ENCODE results near the gene CENPT. TPM values are rescaled to one million over a fixed set of nuclear protein-coding genes. Genes with fewer than 3 reads are reported as not detected.

The CENPT gene
- total RNA-seq, 1 donor from 2014 or later, result 46.3 TPM

GRCh38 chr16:67782567-67783352, 64.7 kb downstream of the CENPT start:
- Mint-ChIP-seq H3K27me3 (ENCODE audit: unreplicated experiment) (no peaks in the 10 kb centered on the region), H3K4me1 (ENCODE audit: unreplicated experiment) (no peaks in the 10 kb centered on the region), H3K4me3 (ENCODE audit: unreplicated experiment) (no peak overlapping the region), H3K36me3 (ENCODE audit: unreplicated experiment) (peaks cover 6% of the 10 kb centered on the region), H3K27ac (ENCODE audit: unreplicated experiment) (no peak overlapping the region), H3K9me3 (ENCODE audit: unreplicated experiment) (no peaks in the 10 kb centered on the region)
- TF ChIP-seq, protein P1, sequence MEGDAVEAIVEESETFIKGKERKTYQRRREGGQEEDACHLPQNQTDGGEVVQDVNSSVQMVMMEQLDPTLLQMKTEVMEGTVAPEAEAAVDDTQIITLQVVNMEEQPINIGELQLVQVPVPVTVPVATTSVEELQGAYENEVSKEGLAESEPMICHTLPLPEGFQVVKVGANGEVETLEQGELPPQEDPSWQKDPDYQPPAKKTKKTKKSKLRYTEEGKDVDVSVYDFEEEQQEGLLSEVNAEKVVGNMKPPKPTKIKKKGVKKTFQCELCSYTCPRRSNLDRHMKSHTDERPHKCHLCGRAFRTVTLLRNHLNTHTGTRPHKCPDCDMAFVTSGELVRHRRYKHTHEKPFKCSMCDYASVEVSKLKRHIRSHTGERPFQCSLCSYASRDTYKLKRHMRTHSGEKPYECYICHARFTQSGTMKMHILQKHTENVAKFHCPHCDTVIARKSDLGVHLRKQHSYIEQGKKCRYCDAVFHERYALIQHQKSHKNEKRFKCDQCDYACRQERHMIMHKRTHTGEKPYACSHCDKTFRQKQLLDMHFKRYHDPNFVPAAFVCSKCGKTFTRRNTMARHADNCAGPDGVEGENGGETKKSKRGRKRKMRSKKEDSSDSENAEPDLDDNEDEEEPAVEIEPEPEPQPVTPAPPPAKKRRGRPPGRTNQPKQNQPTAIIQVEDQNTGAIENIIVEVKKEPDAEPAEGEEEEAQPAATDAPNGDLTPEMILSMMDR (IDR thresholded peaks at IDR 0.05), result no peak
- no peak for DNase-seq (ENCODE audit: extremely low spot score, unreplicated experiment)

DNA sequence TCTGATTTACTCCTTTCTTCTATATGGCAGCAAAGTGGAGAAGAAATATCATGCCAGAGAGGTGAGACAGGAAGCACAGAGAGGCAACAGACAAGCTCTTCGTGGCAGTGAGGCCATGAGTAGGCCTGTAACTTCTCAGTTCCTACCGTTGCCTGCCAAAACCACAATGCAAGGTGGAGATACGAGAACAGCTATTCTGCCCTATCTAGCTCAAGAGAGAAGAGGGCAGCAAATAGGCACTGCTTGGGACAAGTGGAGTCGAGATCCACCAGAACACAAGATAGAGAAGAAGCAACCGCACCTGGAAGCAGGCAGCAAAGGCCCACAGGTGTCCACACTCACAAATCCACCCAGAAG, 66.0 kb downstream of the CENPT start:
- no peak for DNase-seq (ENCODE audit: extremely low spot score, unreplicated experiment)
- Mint-ChIP-seq H3K4me1 (ENCODE audit: unreplicated experiment) (no peaks in the 10 kb centered on the region), H3K36me3 (ENCODE audit: unreplicated experiment) (peaks cover 6% of the 10 kb centered on the region), H3K27ac (ENCODE audit: unreplicated experiment) (no peak overlapping the region), H3K9me3 (ENCODE audit: unreplicated experiment) (no peaks in the 10 kb centered on the region), H3K27me3 (ENCODE audit: unreplicated experiment) (no peaks in the 10 kb centered on the region), H3K4me3 (ENCODE audit: unreplicated experiment) (no peak overlapping the region)
- TF ChIP-seq, protein P1 (IDR thresholded peaks at IDR 0.05), result no peak

- H3K36me3 Mint-ChIP-seq (ENCODE audit: unreplicated experiment), result peaks cover 6% of the 10 kb centered on the region
- H3K9me3 Mint-ChIP-seq (ENCODE audit: unreplicated experiment), result no peaks in the 10 kb centered on the region
- no peaks in the 10 kb centered on the region for H3K27me3 Mint-ChIP-seq (ENCODE audit: unreplicated experiment)
- H3K4me3 Mint-ChIP-seq (ENCODE audit: unreplicated experiment), result no peak overlapping the region
- no peak overlapping the region for H3K27ac Mint-ChIP-seq (ENCODE audit: unreplicated experiment)
- DNase-seq (ENCODE audit: extremely low spot score, unreplicated experiment), result no peak
- H3K4me1 Mint-ChIP-seq (ENCODE audit: unreplicated experiment), result no peaks in the 10 kb centered on the region
- TF ChIP-seq, protein P1 (IDR thresholded peaks at IDR 0.05), result no peak
Measured at GRCh38 chr16:67780847-67781564, 66.5 kb downstream of the CENPT start.

DNA sequence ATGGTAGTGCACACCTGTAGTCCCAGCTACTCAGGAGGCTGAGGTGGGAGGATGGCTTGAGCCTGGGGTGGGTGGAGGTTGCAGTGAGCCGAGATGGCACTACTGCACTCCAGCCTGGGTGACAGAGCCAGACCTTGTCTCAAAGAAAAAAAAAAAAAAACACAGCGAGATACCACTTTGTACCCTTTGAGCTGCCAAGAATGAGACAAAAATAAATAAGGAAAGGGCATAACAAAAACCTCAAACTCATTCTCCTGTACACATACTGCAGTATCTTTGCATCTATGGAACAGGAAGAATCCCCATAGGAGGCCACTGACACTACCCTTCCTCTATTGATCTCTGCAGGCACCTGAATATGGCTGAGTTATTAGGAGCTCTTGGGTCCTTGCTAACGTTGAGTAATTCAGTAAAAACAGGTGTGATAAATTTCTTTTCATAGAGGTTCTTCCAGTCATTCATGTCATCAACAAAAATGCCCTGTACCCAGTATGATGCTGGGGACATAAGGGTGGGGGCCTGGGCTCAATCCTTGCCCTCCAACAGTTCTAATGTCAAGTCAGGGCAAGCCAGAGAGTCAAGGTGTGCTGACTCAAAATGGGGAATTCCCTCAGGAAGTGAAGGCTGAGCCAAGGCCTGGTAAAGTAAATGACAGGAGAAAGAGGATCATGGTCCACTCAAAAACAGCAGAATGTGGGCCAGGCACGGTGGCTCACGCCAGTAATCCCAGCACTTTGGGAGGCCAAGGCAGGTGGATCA, 68.1 kb downstream of the CENPT start:
- H3K36me3 Mint-ChIP-seq (ENCODE audit: unreplicated experiment), result peaks cover 13% of the 10 kb centered on the region
- no peaks in the 10 kb centered on the region for H3K27me3 Mint-ChIP-seq (ENCODE audit: unreplicated experiment)
- no peak for DNase-seq (ENCODE audit: extremely low spot score, unreplicated experiment)
- no peaks in the 10 kb centered on the region for H3K9me3 Mint-ChIP-seq (ENCODE audit: unreplicated experiment)
- H3K27ac Mint-ChIP-seq (ENCODE audit: unreplicated experiment), result no peak overlapping the region
- TF ChIP-seq, protein P1 (IDR thresholded peaks at IDR 0.05), result no peak
- no peak overlapping the region for H3K4me3 Mint-ChIP-seq (ENCODE audit: unreplicated experiment)
- peaks cover 2% of the 10 kb centered on the region for H3K4me1 Mint-ChIP-seq (ENCODE audit: unreplicated experiment)

Other genes starting within 250 kb of the CENPT start
- gene CARMIL2, start 202.5 kb downstream of the CENPT start, total RNA-seq, result 0.94 and 1.7 TPM in 2 replicates
- gene ACD, start 187.4 kb downstream of the CENPT start, total RNA-seq, result 21.3 and 23.1 TPM in 2 replicates
- 4.1 and 4.6 TPM in 2 replicates for gene PARD6A, start 186.7 kb downstream of the CENPT start, total RNA-seq
- 10.9 and 11.7 TPM in 2 replicates for gene ENKD1, start 180.9 kb downstream of the CENPT start, total RNA-seq
- 2.1 and 2.8 TPM in 2 replicates for gene C16orf86, start 180.9 kb downstream of the CENPT start, total RNA-seq
- 21.9 and 22.2 TPM in 2 replicates for gene GFOD2, start 128.4 kb downstream of the CENPT start, total RNA-seq
- 18.9 and 19.5 TPM in 2 replicates for gene RANBP10, start 41.1 kb downstream of the CENPT start, total RNA-seq
- 3.6 and 4.1 TPM in 2 replicates for gene TSNAXIP1, start 40.8 kb downstream of the CENPT start, total RNA-seq
- gene THAP11, start 5.4 kb downstream of the CENPT start, total RNA-seq, result 29.5 and 30.0 TPM in 2 replicates
- 121 and 125 TPM in 2 replicates for gene NUTF2, start 760 bp downstream of the CENPT start, total RNA-seq
- gene EDC4, start 25.4 kb upstream of the CENPT start, total RNA-seq, result 68.2 and 75.4 TPM in 2 replicates
- 1.4 and 1.5 TPM in 2 replicates for gene NRN1L, start 37.2 kb upstream of the CENPT start, total RNA-seq
- gene PSKH1, start 45.6 kb upstream of the CENPT start, total RNA-seq, result 43.9 and 45.5 TPM in 2 replicates
- gene CTRL, start 84.2 kb upstream of the CENPT start, total RNA-seq, result 0.39 and 0.91 TPM in 2 replicates
- 58.3 and 59.0 TPM in 2 replicates for gene PSMB10, start 89.2 kb upstream of the CENPT start, total RNA-seq
- 35.3 and 36.9 TPM in 2 replicates for gene LCAT, start 96.4 kb upstream of the CENPT start, total RNA-seq
- gene SLC12A4, start 120.9 kb upstream of the CENPT start, total RNA-seq, result 90.7 and 91.6 TPM in 2 replicates
- gene DPEP3, start 132.8 kb upstream of the CENPT start, total RNA-seq, result not detected in 2 replicates
- not detected in 2 replicates for gene DPEP2, start 151.8 kb upstream of the CENPT start, total RNA-seq
- gene DPEP2NB, start 168.2 kb upstream of the CENPT start, total RNA-seq, result not detected in 2 replicates
- gene DDX28, start 175.5 kb upstream of the CENPT start, total RNA-seq, result 7.5 and 8.8 TPM in 2 replicates
- 13.6 and 17.2 TPM in 2 replicates for gene DUS2, start 175.6 kb upstream of the CENPT start, total RNA-seq
- gene NFATC3, start 237.7 kb upstream of the CENPT start, total RNA-seq, result 42.0 and 42.3 TPM in 2 replicates